ENCODE measurements around the gene SIX4. TPM values are rescaled to one million over a fixed set of nuclear protein-coding genes. Genes with fewer than 3 reads are reported as not detected.
A peak's percentile ranks its signal among the peaks of the same experiment; 100 is the strongest.

The SIX4 gene
- total and polyA plus RNA-seq, 10 of the 15 experiments (the other 5 are each of a cell fraction or from before 2014, with no cell fraction given) = 0.04 to 0.26 (median 0.06) TPM; not detected in 5

DNA sequence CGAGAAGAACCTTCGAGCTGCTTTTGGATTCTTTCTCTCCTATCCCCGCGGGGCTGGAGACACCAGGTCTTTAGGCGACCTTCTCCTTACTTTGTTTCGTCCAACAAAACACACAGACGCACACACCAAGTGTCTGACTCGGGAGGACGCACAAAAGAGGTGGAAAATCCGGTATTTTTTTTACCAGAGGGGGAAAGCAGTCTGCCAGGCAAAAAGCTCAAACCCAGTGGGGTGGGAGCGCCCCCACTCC is 2.1 kb downstream of the SIX4 start:
- ChIA-PET RAD21 (ENCODE audit: unreplicated experiment) (no interaction called here), CTCF (no interaction called here), SMC1A (ENCODE audit: uncharacterized antibody, unreplicated experiment) (no interaction called here), POLR2A (no interaction called here)
- peaks cover 16 to 32% of the 10 kb centered on the region in 2 experiments for H3K27me3 ChIP-seq (replicated peaks in 1 of 2; ENCODE audit: control insufficient read depth in 2 of 2, insufficient read depth in 2 of 2, low read length in 1 of 2)
- no TSS peak for BruUV-seq (replicated peaks)
- peak overlapping the region; percentile 98 for H3K4me2 ChIP-seq (ENCODE audit: control insufficient read depth, insufficient read depth)
- no peak for FAIRE-seq
- TF ChIP-seq SUZ12 (IDR thresholded peaks at IDR 0.05; ENCODE audit: unreplicated experiment) = peak; percentile 76
- TF ChIP-seq HDAC2 (IDR thresholded peaks at IDR 0.05) = no peak; the same call in 1 of the 2 replicates
- TF ChIP-seq IKZF1 (conservative IDR thresholded peaks at IDR 0.05) = 0 out of 2 replicates have a peak, but pooled peaks have one; percentile 2
- H3K9me3 ChIP-seq (replicated peaks; ENCODE audit: control insufficient read depth, insufficient read depth, low read length) = no peaks in the 10 kb centered on the region
- H3K9ac ChIP-seq (ENCODE audit: control insufficient read depth, insufficient read depth, low read length) = no peak overlapping the region
- no peak overlapping the region for H2AFZ ChIP-seq (ENCODE audit: control insufficient read depth, low read depth, low read length)
- H3K79me2 ChIP-seq (ENCODE audit: control insufficient read depth, insufficient read depth, low read length) = no peaks in the 10 kb centered on the region
- in situ Hi-C loops (cut with MboI) (no loop called here), intact Hi-C loops (cut with micrococcal nuclease; ENCODE audit: unreplicated experiment) (loop anchor here (10.0 kb wide), 1 partner anchor 533 kb away; no protein-coding TSS in a partner anchor)
- H3K36me3 ChIP-seq (ENCODE audit: control insufficient read depth in 2 of 2, insufficient read depth in 2 of 2, low read length in 1 of 2) = no peaks in the 10 kb centered on the region
- H3K4me3 ChIP-seq = peak overlapping the region; percentile 72
- 19% methylated on average over 11 of the region's 11 CpGs for WGBS (ENCODE audit: insufficient coverage, insufficient replicate concordance, low lambda C conversion rate, missing lambda C conversion rate)
- no peak overlapping the region for H3K27ac ChIP-seq (ENCODE audit: control insufficient read depth, insufficient read depth)
- no peaks in the 10 kb centered on the region for H4K20me1 ChIP-seq (ENCODE audit: control insufficient read depth, insufficient read depth)
- ATAC-seq = no peak
- no peak for DNase-seq (ENCODE audit: low read depth, low spot score)
- H3K4me1 ChIP-seq (ENCODE audit: control insufficient read depth, insufficient read depth, low read length) = no peaks in the 10 kb centered on the region

DNA sequence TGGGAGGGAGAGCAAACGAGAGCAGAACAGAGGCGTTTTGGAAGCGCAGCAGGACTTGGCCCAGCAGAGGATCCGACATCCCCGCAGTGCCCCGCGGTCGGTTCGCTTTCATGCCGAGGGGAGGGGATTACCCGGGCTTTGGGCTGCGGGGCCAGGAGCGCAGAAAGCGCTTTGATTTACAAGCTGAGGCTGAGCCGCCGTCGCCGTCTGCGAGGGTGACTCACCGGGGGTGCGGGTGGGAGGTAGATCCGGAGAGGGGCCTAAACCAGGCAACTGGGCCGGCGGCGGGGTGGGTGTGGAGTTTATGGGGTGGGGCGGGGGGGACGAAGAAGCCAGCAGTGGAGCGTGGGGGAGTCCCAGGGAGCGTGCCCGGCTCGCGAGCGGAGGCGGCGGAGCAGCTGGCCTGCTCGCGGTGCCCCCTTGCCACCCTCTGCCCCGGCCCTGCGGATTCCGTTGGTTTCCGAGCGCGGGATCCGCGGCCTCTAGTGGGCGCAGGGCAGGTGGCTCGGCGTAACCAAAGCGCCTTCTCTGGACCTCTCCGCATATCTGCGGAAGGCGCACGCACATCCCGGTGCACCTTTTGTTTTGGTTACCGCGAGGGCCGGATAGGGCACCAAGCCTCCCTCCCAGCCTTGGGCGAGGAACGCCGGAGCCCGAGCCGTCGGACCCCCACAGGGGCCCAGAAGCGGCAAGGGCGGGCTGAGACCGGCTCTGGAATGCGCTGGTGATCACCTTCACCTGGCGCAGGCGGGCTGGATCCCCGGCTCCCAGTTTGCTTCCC is 2.6 kb downstream of the SIX4 start:
- no peaks in the 10 kb centered on the region for H3K9me3 ChIP-seq (replicated peaks; ENCODE audit: control insufficient read depth, insufficient read depth, low read length)
- peak overlapping the region; percentile 72 for H3K4me3 ChIP-seq
- DNase-seq (ENCODE audit: low read depth, low spot score) (no peak), ATAC-seq (peak; percentile 62), FAIRE-seq (no peak)
- no peaks in the 10 kb centered on the region for H3K36me3 ChIP-seq (ENCODE audit: control insufficient read depth in 2 of 2, insufficient read depth in 2 of 2, low read length in 1 of 2)
- no peak for TF ChIP-seq KDM1A (IDR thresholded peaks at IDR 0.05; ENCODE audit: borderline replicate concordance)
- peak; percentile 76; the same call in 1 of the 2 replicates for TF ChIP-seq HDAC2 (IDR thresholded peaks at IDR 0.05)
- peak; percentile 49 for TF ChIP-seq IKZF1 (conservative IDR thresholded peaks at IDR 0.05)
- 0 out of 2 replicates have a peak, but pooled peaks have one; percentile 5 for TF ChIP-seq SMC3 (IDR thresholded peaks at IDR 0.05; ENCODE audit: borderline replicate concordance, low read length)
- TF ChIP-seq RAD21 (IDR thresholded peaks at IDR 0.05; ENCODE audit: insufficient read depth, low read depth, low read length) = 0 out of 2 replicates have a peak, but pooled peaks have one; percentile 10
- TF ChIP-seq HDAC6 (IDR thresholded peaks at IDR 0.05; ENCODE audit: unreplicated experiment) = peak; percentile 97
- TF ChIP-seq CTCF (IDR thresholded peaks at IDR 0.05 in 2 of 3, conservative IDR thresholded peaks at IDR 0.05 in 1 of 3; ENCODE audit: control insufficient read depth in 2 of 3, extremely low read depth in 1 of 3, insufficient read depth in 1 of 3, low read depth in 3 of 3, low read length in 3 of 3) = peak; percentile 17 to 40 (median 27); a peak in 3 of 6 replicates
- TF ChIP-seq SREBF1 (IDR thresholded peaks at IDR 0.05; ENCODE audit: low read length) = no peak
- no peak for TF ChIP-seq FOS (IDR thresholded peaks at IDR 0.05; ENCODE audit: borderline replicate concordance, extremely low read depth, insufficient read length)
- TF ChIP-seq PAX5 (IDR thresholded peaks at IDR 0.05; ENCODE audit: borderline replicate concordance, low read depth, low read length) = no peak
- SMC1A ChIA-PET (ENCODE audit: uncharacterized antibody, unreplicated experiment) = interaction anchor here (1.6 kb wide), 1 partner anchor 41 kb away, joined by 3 read pairs; no protein-coding TSS in a partner anchor
- 15% methylated on average over 54 of the region's 70 CpGs for WGBS (ENCODE audit: insufficient coverage, insufficient replicate concordance, low lambda C conversion rate, missing lambda C conversion rate)
- RAD21 ChIA-PET (ENCODE audit: unreplicated experiment) = no interaction called here
- H2AFZ ChIP-seq (ENCODE audit: control insufficient read depth, low read depth, low read length) = no peak overlapping the region
- no peaks in the 10 kb centered on the region for H3K4me1 ChIP-seq (ENCODE audit: control insufficient read depth, insufficient read depth, low read length)
- peaks cover 16 to 32% of the 10 kb centered on the region in 2 experiments for H3K27me3 ChIP-seq (replicated peaks in 1 of 2; ENCODE audit: control insufficient read depth in 2 of 2, insufficient read depth in 2 of 2, low read length in 1 of 2)
- no peaks in the 10 kb centered on the region for H3K79me2 ChIP-seq (ENCODE audit: control insufficient read depth, insufficient read depth, low read length)
- no TSS peak for BruUV-seq (replicated peaks)
- H3K4me2 ChIP-seq (ENCODE audit: control insufficient read depth, insufficient read depth) = peak overlapping the region; percentile 98
- no peaks in the 10 kb centered on the region for H4K20me1 ChIP-seq (ENCODE audit: control insufficient read depth, insufficient read depth)
- POLR2A ChIA-PET = interaction anchor here (0.7 kb wide), 1 partner anchor 58 kb away, joined by 6 read pairs; no protein-coding TSS in a partner anchor
- intact Hi-C loops (cut with micrococcal nuclease; ENCODE audit: unreplicated experiment) = loop anchor here (10.0 kb wide), 1 partner anchor 533 kb away; no protein-coding TSS in a partner anchor
- CTCF ChIA-PET = interaction anchor here (0.6 kb wide), 2 partner anchors 163 to 258 kb away, joined by 3 read pairs; no protein-coding TSS in a partner anchor
- no peak overlapping the region for H3K27ac ChIP-seq (ENCODE audit: control insufficient read depth, insufficient read depth)
- no peak overlapping the region for H3K9ac ChIP-seq (ENCODE audit: control insufficient read depth, insufficient read depth, low read length)
- in situ Hi-C loops (cut with MboI) = no loop called here

Measured in GM12878 (cell line).